ENCODE data around the gene DARS2.

DNA sequence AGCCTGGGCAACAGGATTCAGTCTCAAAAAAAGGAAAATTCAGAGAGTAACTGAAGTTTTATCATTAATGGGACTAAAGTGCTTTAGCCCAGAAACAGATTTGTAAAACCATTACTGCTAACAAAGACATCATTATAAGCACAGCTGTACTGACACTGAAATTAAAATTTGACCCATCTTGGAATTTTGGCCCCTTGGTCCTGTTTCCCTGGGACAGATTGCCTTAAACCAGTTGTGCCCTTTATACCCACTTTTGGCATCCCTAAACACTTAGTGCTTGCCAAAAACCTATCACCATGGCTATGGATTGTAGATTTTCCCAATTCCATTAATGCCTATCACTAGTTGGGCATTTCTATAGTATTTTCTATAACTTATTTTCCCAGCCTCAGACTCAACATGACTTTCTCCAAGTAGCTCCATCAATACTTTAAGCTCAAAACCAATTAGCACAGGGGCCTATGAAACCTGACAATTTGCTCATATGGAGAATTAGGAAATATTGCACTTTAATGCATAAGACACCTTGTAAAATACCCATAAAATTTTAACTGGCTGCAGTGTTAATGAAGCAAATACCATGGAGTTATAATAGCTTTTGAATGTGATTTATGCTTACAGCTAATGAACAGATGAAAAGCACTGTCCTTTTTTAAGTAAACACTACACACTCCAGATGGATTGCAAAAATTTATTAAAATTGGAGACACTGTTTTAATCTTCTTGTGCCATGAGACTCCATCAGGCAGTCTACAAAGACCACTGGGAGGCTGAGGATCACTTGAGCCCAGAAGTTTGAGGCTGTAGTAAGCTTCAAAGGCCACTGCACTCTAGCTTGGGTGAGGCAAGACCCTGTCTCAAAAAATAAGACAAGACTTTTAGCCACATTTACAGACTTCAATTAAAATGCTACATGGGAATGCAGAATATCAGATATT lies 39.0 kb downstream of the DARS2 start:
- TF ChIP-seq CTCF (conservative IDR thresholded peaks at IDR 0.05; ENCODE audit: low read depth, low read length) (no peak), EZH2phosphoT487 (IDR thresholded peaks at IDR 0.05; ENCODE audit: borderline replicate concordance, low read length) (no peak)
